GM12878 (cell line): ENCODE measurements around the gene DNAJB6. TPM values are rescaled to one million over a fixed set of nuclear protein-coding genes. Genes with fewer than 3 reads are reported as not detected.

Experiments
- ATAC-seq: fragments of 200-7000 bp; cut with Tn5 transposase; 3 replicates; pipeline ENCODE4 v1.9.1; 2020; ENCODE audit warnings: mild to moderate bottlenecking, moderate library complexity
- BruUV-seq: library from RNA; stranded (reverse); fragments of 400-500 nt; replicated peaks from 2 replicates; lab custom pipeline; 2021; lab: Mats Ljungman, UMichigan
- CTCF ChIA-PET: fragments of 300-600 bp; sonication (Branson Sonifier 250); formaldehyde crosslinking; extraction: SDS; loops from one replicate; lab custom pipeline; 2021; ENCODE audit warnings: inconsistent platforms; lab: Yijun Ruan, JAX
- POLR2A ChIA-PET: fragments of 350-600 bp; formaldehyde crosslinking; extraction: SDS; loops from one replicate; lab custom pipeline; 2021; ENCODE audit warnings: inconsistent platforms; lab: Charles Lee
- RAD21 ChIA-PET: fragments of 300-600 bp; sonication (Branson Sonifier 250); formaldehyde crosslinking; loops from one replicate; lab custom pipeline; 2023; ENCODE audit warnings: antibody characterized with exemption; ENCODE audit not compliant: unreplicated experiment; lab: Charles Lee
- SMC1A ChIA-PET: fragments of 300-600 bp; sonication (Branson Sonifier 250); formaldehyde crosslinking; loops from one replicate; lab custom pipeline; 2023; ENCODE audit not compliant: unreplicated experiment, uncharacterized antibody; lab: Charles Lee
- DNase-seq: peaks from one replicate; pipeline ENCODE4 v3.0.0-alpha.2; 2011; ENCODE audit warnings: low read depth, low spot score
- FAIRE-seq: peaks from 3 replicates; lab custom pipeline; 2011; peaks lifted over from hg19 to GRCh38; lab: Jason Lieb, UNC
- H2AFZ ChIP-seq: 2 replicates; pipeline ENCODE4 v1.6.0; 2011; ENCODE audit warnings: low read depth, low read length, control low read depth; ENCODE audit not compliant: control insufficient read depth
- H3K27ac ChIP-seq: 2 replicates; pipeline ENCODE4 v1.5.1; 2011; ENCODE audit warnings: control low read depth; ENCODE audit not compliant: control insufficient read depth, insufficient read depth
- H3K27me3 ChIP-seq, 2 experiments: replicated peaks in 1 of 2; 2 replicates each; pipeline versions ENCODE4 v1.6.0 to v1.6.1; 2011; ENCODE audit warnings: low read length in 1 of 2; ENCODE audit not compliant: control insufficient read depth in 2 of 2, insufficient read depth in 2 of 2
- H3K36me3 ChIP-seq, 2 experiments: 2 replicates each; pipeline ENCODE4 v1.5.1; 2011; ENCODE audit warnings: low read length in 1 of 2; ENCODE audit not compliant: control insufficient read depth in 2 of 2, insufficient read depth in 2 of 2
- H3K4me1 ChIP-seq: 2 replicates; pipeline ENCODE4 v1.6.1; 2011; ENCODE audit warnings: mild to moderate bottlenecking, low read length, moderate library complexity, mixed read lengths; ENCODE audit not compliant: control insufficient read depth, insufficient read depth
- H3K4me2 ChIP-seq: 2 replicates; pipeline ENCODE4 v1.6.0; 2011; ENCODE audit warnings: control low read depth; ENCODE audit not compliant: control insufficient read depth, insufficient read depth
- H3K4me3 ChIP-seq: fragments of 200-600 bp; sonication (generic); 2 replicates; pipeline ENCODE4 v1.5.1; 2016
- H3K79me2 ChIP-seq: 2 replicates; pipeline ENCODE4 v1.6.0; 2011; ENCODE audit warnings: low read length; ENCODE audit not compliant: control insufficient read depth, insufficient read depth
- H3K9ac ChIP-seq: 2 replicates; pipeline ENCODE4 v1.8.0; 2011; ENCODE audit warnings: low read length, control low read depth, mixed read lengths; ENCODE audit not compliant: control insufficient read depth, insufficient read depth
- H3K9me3 ChIP-seq: replicated peaks from 3 replicates; pipeline ENCODE4 v1.5.1; 2011; ENCODE audit warnings: mild to moderate bottlenecking, low read length; ENCODE audit not compliant: control insufficient read depth, insufficient read depth
- H4K20me1 ChIP-seq: 2 replicates; pipeline ENCODE4 v1.6.0; 2011; ENCODE audit not compliant: control insufficient read depth, insufficient read depth
- POLR2AphosphoS2 ChIP-seq: IDR thresholded peaks from 2 replicates; pipeline ENCODE4 v1.6.1; 2011; ENCODE audit warnings: low read depth, mild to moderate bottlenecking, low read length, improper control_type of control experiment, moderate library complexity
- RAD21 ChIP-seq: IDR thresholded peaks from 2 replicates; pipeline ENCODE4 v1.6.1; 2011; ENCODE audit warnings: mild to moderate bottlenecking, low read depth, low read length, moderate library complexity; ENCODE audit not compliant: insufficient read depth
- SMARCA5 ChIP-seq: fragments of 450-650 bp; IDR thresholded peaks from 2 replicates; pipeline ENCODE4 v1.6.1; 2017; ENCODE audit warnings: mild to moderate bottlenecking
- SMC3 ChIP-seq: IDR thresholded peaks from 2 replicates; pipeline ENCODE4 v1.6.1; 2011; ENCODE audit warnings: low read length, improper control_type of control experiment, borderline replicate concordance
- TAF1 ChIP-seq: IDR thresholded peaks from 2 replicates; pipeline ENCODE4 v1.6.1; 2011; ENCODE audit warnings: mild to moderate bottlenecking, low read depth, low read length, borderline replicate concordance
- WGBS: methylation state at CpG from one replicate; pipeline ENCODE4 v1.1.6; 2016; ENCODE audit warnings: low lambda C conversion rate; ENCODE audit not compliant: insufficient replicate concordance, insufficient coverage; ENCODE audit errors: missing lambda C conversion rate; 5-methylcytosine and 5-hydroxymethylcytosine counted together
- in situ Hi-C: fragments of 300-500 bp; cut with MboI; formaldehyde crosslinking; loops from 9 replicates; pipeline ENCODE4 v1.14.3; 2018; ENCODE audit warnings: mixed read lengths
- intact Hi-C: fragments of 100-400 bp; cut with micrococcal nuclease; formaldehyde crosslinking; loops from one replicate; pipeline ENCODE4 v1.14.2; 2022; ENCODE audit not compliant: unreplicated experiment
- polyA plus RNA-seq, 11 experiments: library from polyadenylated mRNA; depleted of rRNA in 4 of 11; unstranded in 6 of 11; stranded (reverse) in 5 of 11; fragments of >200 nt; fragmentation: Nextera tagmentation in 4 of 11; fragmentation: Illumina TruSeq in 1 of 11; extraction: Ambion mirVana in 4 of 11; extraction: Trizol in 1 of 11; gene quantifications; 1 replicate in 1 of 11; 2 replicates in 10 of 11; pipeline versions ENCODE4 v1.2.1 to v1.2.3, GENCODE V29; 2011 to 2016; ENCODE audit warnings: inconsistent platforms in 2 of 11, missing spikeins in 2 of 11, low read depth in 1 of 11
- total RNA-seq, 4 experiments: library from RNA; depleted of rRNA in 3 of 4; stranded (reverse); fragments of >200 nt in 3 of 4; fragmentation: Illumina TruSeq in 1 of 4; extraction: Trizol in 1 of 4; gene quantifications; 2 replicates each; pipeline versions ENCODE4 v1.2.1 to v1.2.3, GENCODE V29; 2013 to 2021
- TF ChIP-seq, protein P1 (sequence below): fragments of 450-650 bp; IDR thresholded peaks from 2 replicates; pipeline ENCODE4 v1.6.1; 2017; ENCODE audit warnings: low read depth, mild to moderate bottlenecking, moderate library complexity
- TF ChIP-seq, protein P2 (sequence below), 3 experiments: IDR thresholded peaks in 2 of 3; conservative IDR thresholded peaks in 1 of 3; 2 replicates each; pipeline ENCODE4 v1.5.1; 2011; ENCODE audit warnings: low read depth in 3 of 3, low read length in 3 of 3, mild to moderate bottlenecking in 3 of 3, control low read depth in 2 of 3, moderate library complexity in 2 of 3, inconsistent platforms in 1 of 3, mixed read lengths in 1 of 3; ENCODE audit not compliant: control insufficient read depth in 2 of 3, insufficient read depth in 1 of 3; ENCODE audit errors: extremely low read depth in 1 of 3
- TF ChIP-seq, protein P3 (sequence below): fragments of 450-650 bp; formaldehyde crosslinking; IDR thresholded peaks from 2 replicates; pipeline ENCODE4 v1.5.0; 2022; ENCODE audit warnings: mild to moderate bottlenecking, missing genetic modification characterization

DNAJB6 gene
- total and polyA plus RNA-seq, 10 of the 15 experiments (the other 5 are each of a cell fraction or from before 2014, with no cell fraction given), result 34.5 to 117 (median 53.1) TPM

DNA sequence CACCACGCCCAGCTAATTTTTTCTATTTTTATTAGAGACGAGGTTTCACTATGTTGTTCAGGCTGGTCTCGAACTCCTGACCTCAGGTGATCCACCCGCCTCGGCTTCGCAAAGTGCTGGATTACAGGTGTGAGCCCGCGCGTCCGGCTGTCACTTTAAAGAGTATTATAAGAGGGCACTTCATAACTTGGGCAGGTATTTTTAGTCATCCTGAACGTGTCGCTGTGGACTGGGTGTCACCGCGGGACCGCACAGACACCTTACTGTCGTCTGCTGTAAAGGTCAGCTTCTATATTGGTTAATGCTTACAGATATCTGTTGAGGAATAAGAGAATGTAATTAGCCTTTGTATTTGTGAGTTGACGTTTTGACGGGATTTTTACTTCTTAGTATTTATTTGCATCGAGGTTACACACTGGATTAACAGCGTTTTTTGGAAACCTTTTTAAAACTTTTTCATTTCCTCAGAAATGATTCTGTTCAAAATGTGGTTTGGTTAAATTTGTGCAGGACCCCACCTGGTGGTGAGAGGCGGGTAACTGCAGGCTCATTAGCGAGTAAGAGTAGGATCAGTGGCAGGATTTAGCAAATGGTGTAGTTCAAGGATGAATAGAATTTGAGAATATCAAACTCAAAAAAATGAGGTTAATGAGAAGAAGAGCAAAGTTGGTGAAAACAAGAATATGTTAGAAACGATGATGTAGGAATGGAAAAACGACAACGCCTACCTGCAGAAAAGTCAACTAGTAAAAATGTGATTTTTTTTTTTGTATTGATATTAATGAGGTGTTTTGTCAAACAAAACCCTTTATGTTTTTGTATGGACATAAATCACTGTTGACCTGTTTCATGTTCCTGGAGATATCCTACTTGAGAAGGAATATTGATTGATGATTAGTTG, 3.2 kb downstream of the DNAJB6 start:
- Histone ChIP-seq H3K4me1 (peaks cover 8% of the 10 kb centered on the region), H4K20me1 (no peaks in the 10 kb centered on the region), H3K27ac (peak overlapping the region; percentile 13; the same call in 1 of the 2 replicates), H3K36me3 (no peaks in the 10 kb centered on the region), H3K9ac (peak overlapping the region; percentile 7; the same call in 1 of the 2 replicates), H2AFZ (no peak overlapping the region), H3K9me3 (no peaks in the 10 kb centered on the region), H3K79me2 (peaks cover 72% of the 10 kb centered on the region), H3K4me3 (peak overlapping the region; percentile 85), H3K27me3 (no peaks in the 10 kb centered on the region), H3K4me2 (peak overlapping the region; percentile 58; the same call in 1 of the 2 replicates)
- peak; percentile 29 for ATAC-seq
- DNase-seq, result no peak
- FAIRE-seq, result peak; percentile 56
- ChIA-PET CTCF (interaction anchor here (0.7 to 4.1 kb wide), 21 partner anchors 10 to 453 kb away, joined by 3 to 40 read pairs (median 5); partner anchors contain the start of gene NOM1), RAD21 (interaction anchor here (0.7 to 1.1 kb wide), 3 partner anchors 16 to 371 kb away, joined by 3 read pairs; no protein-coding TSS in a partner anchor), POLR2A (interaction anchor here (0.6 to 3.2 kb wide), 4 partner anchors 10 to 106 kb away, joined by 3 to 21 read pairs (median 4); no protein-coding TSS in a partner anchor), SMC1A (interaction anchor here (0.9 to 2.9 kb wide), 8 partner anchors 10 to 99 kb away, joined by 3 to 13 read pairs (median 4); no protein-coding TSS in a partner anchor)
- intact Hi-C loops, result loop anchor here (1.0 to 5.0 kb wide), 3 partner anchors 10 to 203 kb away; partner anchors contain the start of gene UBE3C
- BruUV-seq, result no TSS peak
- in situ Hi-C loops, result no loop called here
- WGBS, result 22% methylated on average over 25 of the region's 25 CpGs
- TF ChIP-seq TAF1 (no peak), POLR2AphosphoS2 (no peak), RAD21 (peak; percentile 83), SMARCA5 (0 out of 2 replicates have a peak, but pooled peaks have one; percentile 19), SMC3 (peak; percentile 62; the same call in 1 of the 2 replicates)
- TF ChIP-seq, protein P1, sequence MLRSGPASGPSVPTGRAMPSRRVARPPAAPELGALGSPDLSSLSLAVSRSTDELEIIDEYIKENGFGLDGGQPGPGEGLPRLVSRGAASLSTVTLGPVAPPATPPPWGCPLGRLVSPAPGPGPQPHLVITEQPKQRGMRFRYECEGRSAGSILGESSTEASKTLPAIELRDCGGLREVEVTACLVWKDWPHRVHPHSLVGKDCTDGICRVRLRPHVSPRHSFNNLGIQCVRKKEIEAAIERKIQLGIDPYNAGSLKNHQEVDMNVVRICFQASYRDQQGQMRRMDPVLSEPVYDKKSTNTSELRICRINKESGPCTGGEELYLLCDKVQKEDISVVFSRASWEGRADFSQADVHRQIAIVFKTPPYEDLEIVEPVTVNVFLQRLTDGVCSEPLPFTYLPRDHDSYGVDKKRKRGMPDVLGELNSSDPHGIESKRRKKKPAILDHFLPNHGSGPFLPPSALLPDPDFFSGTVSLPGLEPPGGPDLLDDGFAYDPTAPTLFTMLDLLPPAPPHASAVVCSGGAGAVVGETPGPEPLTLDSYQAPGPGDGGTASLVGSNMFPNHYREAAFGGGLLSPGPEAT, result peak; percentile 24; the same call in 1 of the 2 replicates
- TF ChIP-seq, protein P2, sequence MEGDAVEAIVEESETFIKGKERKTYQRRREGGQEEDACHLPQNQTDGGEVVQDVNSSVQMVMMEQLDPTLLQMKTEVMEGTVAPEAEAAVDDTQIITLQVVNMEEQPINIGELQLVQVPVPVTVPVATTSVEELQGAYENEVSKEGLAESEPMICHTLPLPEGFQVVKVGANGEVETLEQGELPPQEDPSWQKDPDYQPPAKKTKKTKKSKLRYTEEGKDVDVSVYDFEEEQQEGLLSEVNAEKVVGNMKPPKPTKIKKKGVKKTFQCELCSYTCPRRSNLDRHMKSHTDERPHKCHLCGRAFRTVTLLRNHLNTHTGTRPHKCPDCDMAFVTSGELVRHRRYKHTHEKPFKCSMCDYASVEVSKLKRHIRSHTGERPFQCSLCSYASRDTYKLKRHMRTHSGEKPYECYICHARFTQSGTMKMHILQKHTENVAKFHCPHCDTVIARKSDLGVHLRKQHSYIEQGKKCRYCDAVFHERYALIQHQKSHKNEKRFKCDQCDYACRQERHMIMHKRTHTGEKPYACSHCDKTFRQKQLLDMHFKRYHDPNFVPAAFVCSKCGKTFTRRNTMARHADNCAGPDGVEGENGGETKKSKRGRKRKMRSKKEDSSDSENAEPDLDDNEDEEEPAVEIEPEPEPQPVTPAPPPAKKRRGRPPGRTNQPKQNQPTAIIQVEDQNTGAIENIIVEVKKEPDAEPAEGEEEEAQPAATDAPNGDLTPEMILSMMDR (IDR thresholded peaks at IDR 0.05 in 2 of 3, conservative IDR thresholded peaks at IDR 0.05 in 1 of 3; ENCODE audit: control insufficient read depth in 2 of 3, extremely low read depth in 1 of 3, insufficient read depth in 1 of 3, low read depth in 3 of 3, low read length in 3 of 3), result peak; percentile 75 to 92 (median 81)
- TF ChIP-seq, protein P3, sequence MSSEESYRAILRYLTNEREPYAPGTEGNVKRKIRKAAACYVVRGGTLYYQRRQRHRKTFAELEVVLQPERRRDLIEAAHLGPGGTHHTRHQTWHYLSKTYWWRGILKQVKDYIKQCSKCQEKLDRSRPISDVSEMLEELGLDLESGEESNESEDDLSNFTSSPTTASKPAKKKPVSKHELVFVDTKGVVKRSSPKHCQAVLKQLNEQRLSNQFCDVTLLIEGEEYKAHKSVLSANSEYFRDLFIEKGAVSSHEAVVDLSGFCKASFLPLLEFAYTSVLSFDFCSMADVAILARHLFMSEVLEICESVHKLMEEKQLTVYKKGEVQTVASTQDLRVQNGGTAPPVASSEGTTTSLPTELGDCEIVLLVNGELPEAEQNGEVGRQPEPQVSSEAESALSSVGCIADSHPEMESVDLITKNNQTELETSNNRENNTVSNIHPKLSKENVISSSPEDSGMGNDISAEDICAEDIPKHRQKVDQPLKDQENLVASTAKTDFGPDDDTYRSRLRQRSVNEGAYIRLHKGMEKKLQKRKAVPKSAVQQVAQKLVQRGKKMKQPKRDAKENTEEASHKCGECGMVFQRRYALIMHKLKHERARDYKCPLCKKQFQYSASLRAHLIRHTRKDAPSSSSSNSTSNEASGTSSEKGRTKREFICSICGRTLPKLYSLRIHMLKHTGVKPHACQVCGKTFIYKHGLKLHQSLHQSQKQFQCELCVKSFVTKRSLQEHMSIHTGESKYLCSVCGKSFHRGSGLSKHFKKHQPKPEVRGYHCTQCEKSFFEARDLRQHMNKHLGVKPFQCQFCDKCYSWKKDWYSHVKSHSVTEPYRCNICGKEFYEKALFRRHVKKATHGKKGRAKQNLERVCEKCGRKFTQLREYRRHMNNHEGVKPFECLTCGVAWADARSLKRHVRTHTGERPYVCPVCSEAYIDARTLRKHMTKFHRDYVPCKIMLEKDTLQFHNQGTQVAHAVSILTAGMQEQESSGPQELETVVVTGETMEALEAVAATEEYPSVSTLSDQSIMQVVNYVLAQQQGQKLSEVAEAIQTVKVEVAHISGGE (CRISPR knock-in tag), result no peak
